Measurements from ENCODE around the gene ADIPOR1. TPM values are rescaled to one million over a fixed set of nuclear protein-coding genes. Genes with fewer than 3 reads are reported as not detected.
"Not testable (repeated sequence)": the region's sequence is repeated elsewhere in the genome, so short reads cannot be mapped to it uniquely, and the experiment has no call there.

ADIPOR1 gene
- total RNA-seq, 2 donors from 2014 or later, result 86.0 to 148 TPM

GRCh38 chr1:202908998-202909397, 49.1 kb downstream of the ADIPOR1 start:
- H3K9me3 ChIP-seq, result no peaks in the 10 kb centered on the region
- no peak overlapping the region for H3K4me3 ChIP-seq
- WGBS, result 96% methylated on average over 6 of the region's 6 CpGs
- intact Hi-C loops (cut with DNase I), result no loop called here
- TF ChIP-seq POLR2A (IDR thresholded peaks at IDR 0.05), result no peak
- TF ChIP-seq POLR2AphosphoS5 (IDR thresholded peaks at IDR 0.05), result no peak
- TF ChIP-seq CTCF (IDR thresholded peaks at IDR 0.05), result no peak
- H3K27ac ChIP-seq, result no peak overlapping the region
- DNase-seq (ENCODE audit: low spot score), result no peak
- H3K4me1 ChIP-seq (replicated peaks), result no peaks in the 10 kb centered on the region
- H3K27me3 ChIP-seq (replicated peaks; ENCODE audit: insufficient read depth), result no peaks in the 10 kb centered on the region
- H3K36me3 ChIP-seq, result peaks cover 0 to 10% of the 10 kb centered on the region in 2 donors

- 82% methylated on average over 4 of the region's 4 CpGs for WGBS
- Histone ChIP-seq H3K4me3 (no peak overlapping the region), H3K36me3 (peaks cover 0 to 4% of the 10 kb centered on the region in 2 donors), H3K4me1 (replicated peaks) (no peaks in the 10 kb centered on the region), H3K9me3 (no peaks in the 10 kb centered on the region), H3K27me3 (replicated peaks; ENCODE audit: insufficient read depth) (no peaks in the 10 kb centered on the region), H3K27ac (no peak overlapping the region)
- DNase-seq (ENCODE audit: low spot score), result no peak
- no peak for TF ChIP-seq POLR2AphosphoS5 (IDR thresholded peaks at IDR 0.05)
- intact Hi-C loops (cut with DNase I), result no loop called here
Observed at GRCh38 chr1:202905331-202905730, 52.8 kb downstream of the ADIPOR1 start.

- intact Hi-C loops (cut with DNase I); H3K36me3 ChIP-seq; H3K4me1 ChIP-seq (replicated peaks); H3K4me3 ChIP-seq; H3K27ac ChIP-seq; DNase-seq (ENCODE audit: low spot score); H3K27me3 ChIP-seq (replicated peaks; ENCODE audit: insufficient read depth); H3K9me3 ChIP-seq: not testable (repeated sequence)
- 93% methylated on average over 5 of the region's 5 CpGs for WGBS
Observed at GRCh38 chr1:202903808-202904207, 54.3 kb downstream of the ADIPOR1 start.

- H3K27ac ChIP-seq, result no peak overlapping the region
- WGBS, result 94% methylated on average over 4 of the region's 4 CpGs
- H3K27me3 ChIP-seq (replicated peaks; ENCODE audit: insufficient read depth), result no peaks in the 10 kb centered on the region
- H3K36me3 ChIP-seq, result peaks cover 0 to 4% of the 10 kb centered on the region in 2 donors
- no peaks in the 10 kb centered on the region for H3K9me3 ChIP-seq
- no peak overlapping the region for H3K4me3 ChIP-seq
- TF ChIP-seq POLR2AphosphoS5 (IDR thresholded peaks at IDR 0.05) (no peak), CTCF (IDR thresholded peaks at IDR 0.05) (no peak), POLR2A (IDR thresholded peaks at IDR 0.05) (no peak)
- intact Hi-C loops (cut with DNase I), result no loop called here
- no peaks in the 10 kb centered on the region for H3K4me1 ChIP-seq (replicated peaks)
- DNase-seq (ENCODE audit: low spot score), result no peak
Observed at GRCh38 chr1:202901555-202901954, 56.6 kb downstream of the ADIPOR1 start.

GRCh38 chr1:202892501-202892900, 65.6 kb downstream of the ADIPOR1 start:
- H3K9me3 ChIP-seq, result no peaks in the 10 kb centered on the region
- WGBS, result 91% methylated on average over 7 of the region's 7 CpGs
- no peaks in the 10 kb centered on the region for H3K4me1 ChIP-seq (replicated peaks)
- peaks cover 6 to 10% of the 10 kb centered on the region in 2 donors for H3K36me3 ChIP-seq
- no peaks in the 10 kb centered on the region for H3K27me3 ChIP-seq (replicated peaks; ENCODE audit: insufficient read depth)
- intact Hi-C loops (cut with DNase I), result no loop called here
- no peak overlapping the region for H3K27ac ChIP-seq
- H3K4me3 ChIP-seq, result no peak overlapping the region
- TF ChIP-seq POLR2AphosphoS5 (IDR thresholded peaks at IDR 0.05) (no peak), CTCF (IDR thresholded peaks at IDR 0.05) (no peak), POLR2A (IDR thresholded peaks at IDR 0.05) (no peak)
- no peak for DNase-seq (ENCODE audit: low spot score)

Small RNAs within 50 kb of the gene (small RNA-seq; reads per million reads assigned to genes)
- gene RF00019, result 0 reads per million in 2 donors

Other genes starting within 250 kb of the ADIPOR1 start
- gene SYT2, start 247.9 kb downstream of the ADIPOR1 start, total RNA-seq, result 1 to 10 TPM in 1 of 2 donors, under 1 TPM in 1; 0.09 to 7.1 TPM
- gene KDM5B, start 149.9 kb downstream of the ADIPOR1 start, total RNA-seq, result 100 to 1,000 TPM in 1 of 2 donors, 10 to 100 TPM in 1; 48.2 to 110 TPM
- 1 to 10 TPM; 6.2 to 9.0 TPM for gene PCAT6, start 147.4 kb downstream of the ADIPOR1 start, total RNA-seq
- gene RABIF, start 69.2 kb downstream of the ADIPOR1 start, total RNA-seq, result 10 to 100 TPM in 1 of 2 donors, 1 to 10 TPM in 1; 6.6 to 14.5 TPM
- gene KLHL12, start 31.1 kb downstream of the ADIPOR1 start, total RNA-seq, result 10 to 100 TPM; 33.9 to 56.6 TPM
- gene CYB5R1, start 8.9 kb upstream of the ADIPOR1 start, total RNA-seq, result 100 to 1,000 TPM in 1 of 2 donors, 10 to 100 TPM in 1; 59.7 to 223 TPM
- 10 to 100 TPM; 80.2 to 88.2 TPM for gene TMEM183A, start 49.1 kb upstream of the ADIPOR1 start, total RNA-seq
- 10 to 100 TPM in 1 of 2 donors, under 1 TPM in 1; 0.50 to 16.9 TPM for gene PPFIA4, start 68.2 kb upstream of the ADIPOR1 start, total RNA-seq
- 1 to 10 TPM in 1 of 2 donors, not detected in 1; 4.4 TPM for gene MYOG, start 127.7 kb upstream of the ADIPOR1 start, total RNA-seq
- gene ADORA1, start 169.4 kb upstream of the ADIPOR1 start, total RNA-seq, result 10 to 100 TPM in 1 of 2 donors, under 1 TPM in 1; 0.27 to 47.3 TPM
- 1 to 10 TPM in 1 of 2 donors, not detected in 1; 7.7 TPM for gene MYBPH, start 217.5 kb upstream of the ADIPOR1 start, total RNA-seq
- gene CHI3L1, start 228.4 kb upstream of the ADIPOR1 start, total RNA-seq, result 10 to 100 TPM in 1 of 2 donors, 1 to 10 TPM in 1; 1.4 to 12.6 TPM